ENCODE results near the gene ICAM4.

ICAM4 gene

DNA sequence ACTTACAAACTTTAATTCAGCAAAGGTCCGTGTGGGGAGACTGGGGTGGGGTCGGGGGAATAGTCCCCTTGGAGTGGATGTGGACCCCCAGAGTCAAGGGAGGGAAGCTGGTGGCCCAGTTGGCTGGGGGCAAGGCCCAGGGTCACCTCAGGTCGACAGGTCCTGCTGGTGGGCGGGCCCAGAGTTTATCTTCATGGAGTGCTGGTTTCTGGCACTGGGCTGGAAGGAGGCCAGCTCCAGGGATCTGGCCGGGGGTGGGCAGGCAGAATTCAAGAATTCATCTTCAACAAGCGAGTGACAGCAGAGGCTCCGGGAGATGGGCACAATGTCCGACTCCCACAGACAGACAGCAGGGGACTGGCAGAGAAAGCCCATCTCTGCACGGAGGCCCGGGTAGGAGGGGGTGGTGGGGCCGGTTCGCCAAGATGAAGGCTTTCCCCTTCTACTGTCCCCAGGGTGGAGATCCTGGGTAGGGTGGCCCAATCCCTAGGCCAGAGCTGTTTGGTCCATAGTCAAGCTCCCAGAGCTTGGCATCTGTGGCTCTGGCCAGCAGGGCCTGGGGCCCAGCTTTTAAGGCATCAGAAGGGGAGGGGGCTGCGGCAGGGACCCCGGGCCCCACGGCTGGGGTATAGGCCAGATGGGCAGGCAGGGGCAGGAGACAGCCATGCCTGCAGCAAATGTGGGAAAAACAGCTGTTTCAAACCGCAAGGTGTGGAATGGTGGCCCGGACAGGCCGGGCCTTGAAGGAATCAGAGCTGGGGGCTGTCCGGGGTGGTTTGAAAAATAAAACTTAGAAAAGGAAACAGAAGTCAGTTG is 29.7 kb downstream of the ICAM4 start:
- Histone ChIP-seq H4K8ac (ENCODE audit: low read depth, low read length) (no peak overlapping the region), H2BK5ac (ENCODE audit: low read length) (no peak overlapping the region), H3K36me3 (replicated peaks in 1 of 2; ENCODE audit: control insufficient read depth in 2 of 2, insufficient read depth in 2 of 2, low read length in 2 of 2) (peaks cover 24 to 56% of the 10 kb centered on the region in 2 donors), H3K27me3 (ENCODE audit: control insufficient read depth in 3 of 3, insufficient read depth in 3 of 3, low read depth in 1 of 3, low read length in 3 of 3) (no peaks in the 10 kb centered on the region), H4K91ac (ENCODE audit: low read depth, low read length, poor library complexity) (no peak overlapping the region), H3K79me1 (ENCODE audit: low read depth, low read length) (peaks cover 6% of the 10 kb centered on the region), H2AK5ac (ENCODE audit: low read depth, low read length) (peak overlapping the region; percentile 17), H2AFZ (ENCODE audit: low read length) (peak overlapping the region; percentile 98), H3K14ac (ENCODE audit: low read length) (no peak overlapping the region), H3K27ac (replicated peaks; ENCODE audit: low read length) (no peak overlapping the region), H2BK15ac (ENCODE audit: low read length) (no peak overlapping the region), H3K4me1 (ENCODE audit: control insufficient read depth in 2 of 2, insufficient read depth in 1 of 2, low read depth in 1 of 2, low read length in 2 of 2) (peaks cover 0 to 2% of the 10 kb centered on the region in 2 donors), H3K9me3 (replicated peaks in 1 of 2; ENCODE audit: control insufficient read depth in 2 of 2, insufficient read depth in 1 of 2, low read depth in 1 of 2, low read length in 2 of 2) (no peaks in the 10 kb centered on the region), H3K4me3 (ENCODE audit: low read length in 2 of 2) (peak overlapping the region in 1 of 2 donors; percentile 71), H2BK12ac (ENCODE audit: low read length) (no peak overlapping the region), H3K18ac (ENCODE audit: low read length) (no peak overlapping the region), H3K4me2 (ENCODE audit: insufficient read depth, low read length, poor library complexity, severe bottlenecking) (no peak overlapping the region), H3K9ac (ENCODE audit: low read depth, low read length, poor library complexity) (no peak overlapping the region), H3K23ac (ENCODE audit: low read depth, low read length, poor library complexity) (no peak overlapping the region), H2BK120ac (ENCODE audit: low read depth, low read length) (no peak overlapping the region), H3K4ac (ENCODE audit: low read length) (no peak overlapping the region)
- WGBS, 2 donors (ENCODE audit: extremely low coverage in 2 of 2, insufficient read length in 2 of 2, insufficient replicate concordance in 1 of 2) = no CpG with 5 or more reads among the region's 19 CpGs
- no peak for DNase-seq (ENCODE audit: low spot score)

DNA sequence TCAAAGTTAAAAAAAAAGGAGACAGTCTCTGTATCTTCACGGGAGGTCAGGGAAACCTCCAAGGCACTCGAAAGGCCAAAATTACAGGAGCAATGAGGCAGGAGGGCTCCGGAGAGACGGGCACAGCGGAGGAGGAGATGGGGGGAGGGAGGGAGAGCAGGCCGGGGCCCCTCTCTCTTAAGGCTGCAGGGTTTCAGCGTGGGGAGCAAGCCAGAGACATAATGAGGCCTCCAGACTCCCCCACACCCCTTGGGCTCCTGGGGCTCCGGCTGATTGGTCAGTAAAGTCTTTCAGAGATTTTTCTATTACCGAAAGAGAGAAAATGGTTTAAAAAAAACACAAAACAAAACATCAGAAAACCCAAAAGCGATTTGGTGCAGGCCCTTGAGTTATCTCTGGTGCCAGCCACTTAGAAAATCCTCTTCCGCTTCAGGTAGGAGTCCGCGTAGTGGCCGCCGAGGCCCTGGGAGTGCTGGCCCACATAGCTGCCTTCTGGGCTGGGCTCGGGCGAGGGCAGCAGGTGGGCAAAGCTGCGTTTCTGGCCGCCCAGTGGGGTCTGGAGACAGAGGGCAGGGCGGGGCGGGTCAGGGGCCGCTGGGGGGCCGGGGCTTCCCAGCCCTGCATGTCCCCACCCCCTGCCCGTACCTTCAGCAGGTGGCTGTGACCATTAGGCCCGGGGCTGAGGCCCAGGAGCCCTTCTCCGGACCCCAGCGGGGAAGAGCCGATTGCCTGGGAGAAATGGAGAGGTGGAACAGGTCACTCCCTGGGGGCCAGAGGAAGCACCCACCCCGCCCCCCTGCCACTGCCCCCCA is 30.5 kb downstream of the ICAM4 start:
- Histone ChIP-seq H3K4me3 (ENCODE audit: low read length in 2 of 2) (no peak overlapping the region), H3K23ac (ENCODE audit: low read depth, low read length, poor library complexity) (no peak overlapping the region), H3K27me3 (ENCODE audit: control insufficient read depth in 3 of 3, insufficient read depth in 3 of 3, low read depth in 1 of 3, low read length in 3 of 3) (no peaks in the 10 kb centered on the region), H4K91ac (ENCODE audit: low read depth, low read length, poor library complexity) (no peak overlapping the region), H3K9me3 (replicated peaks in 1 of 2; ENCODE audit: control insufficient read depth in 2 of 2, insufficient read depth in 1 of 2, low read depth in 1 of 2, low read length in 2 of 2) (no peaks in the 10 kb centered on the region), H3K4me2 (ENCODE audit: insufficient read depth, low read length, poor library complexity, severe bottlenecking) (no peak overlapping the region), H3K4ac (ENCODE audit: low read length) (no peak overlapping the region), H2BK15ac (ENCODE audit: low read length) (no peak overlapping the region), H2AK5ac (ENCODE audit: low read depth, low read length) (no peak overlapping the region), H3K79me1 (ENCODE audit: low read depth, low read length) (peaks cover 6% of the 10 kb centered on the region), H3K9ac (ENCODE audit: low read depth, low read length, poor library complexity) (no peak overlapping the region), H2AFZ (ENCODE audit: low read length) (no peak overlapping the region), H3K27ac (replicated peaks; ENCODE audit: low read length) (no peak overlapping the region), H3K18ac (ENCODE audit: low read length) (no peak overlapping the region), H2BK5ac (ENCODE audit: low read length) (no peak overlapping the region), H3K4me1 (ENCODE audit: control insufficient read depth in 2 of 2, insufficient read depth in 1 of 2, low read depth in 1 of 2, low read length in 2 of 2) (peaks cover 0 to 2% of the 10 kb centered on the region in 2 donors), H3K14ac (ENCODE audit: low read length) (no peak overlapping the region), H4K8ac (ENCODE audit: low read depth, low read length) (no peak overlapping the region), H3K36me3 (replicated peaks in 1 of 2; ENCODE audit: control insufficient read depth in 2 of 2, insufficient read depth in 2 of 2, low read length in 2 of 2) (peaks cover 32 to 64% of the 10 kb centered on the region in 2 donors), H2BK12ac (ENCODE audit: low read length) (no peak overlapping the region), H2BK120ac (ENCODE audit: low read depth, low read length) (no peak overlapping the region)
- no peak for DNase-seq (ENCODE audit: low spot score)
- WGBS, 2 donors (ENCODE audit: extremely low coverage in 2 of 2, insufficient read length in 2 of 2, insufficient replicate concordance in 1 of 2) = no CpG with 5 or more reads among the region's 29 CpGs

DNA sequence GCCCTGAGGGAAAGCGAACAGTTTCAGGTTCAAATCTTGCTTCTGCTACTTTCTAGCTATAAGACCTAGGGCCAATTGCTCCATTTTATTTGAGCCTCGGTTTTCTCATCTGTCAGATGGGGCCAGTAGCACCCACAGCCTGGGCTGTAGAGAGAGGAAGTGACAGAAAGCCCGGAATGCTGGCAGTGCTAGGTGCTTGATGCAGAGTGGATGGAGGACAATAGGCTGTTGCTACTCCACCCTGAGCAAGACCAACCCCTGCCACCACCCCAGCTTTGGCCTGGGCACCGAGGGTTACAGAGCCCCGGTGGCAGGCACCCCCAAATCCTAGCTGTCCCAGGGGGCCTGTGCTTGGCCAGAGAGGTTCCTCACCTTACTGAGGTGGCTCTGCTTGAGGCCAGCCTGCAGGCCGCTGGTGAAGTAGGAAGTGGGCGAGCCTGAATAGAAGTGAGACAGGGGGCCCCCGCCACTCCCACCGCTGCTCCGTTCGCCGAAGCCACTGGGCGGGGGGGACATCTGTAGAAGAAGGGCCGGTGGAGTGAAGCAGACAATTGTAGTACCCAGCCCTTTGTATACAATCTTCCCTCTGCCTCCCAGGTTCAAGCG is 31.2 kb downstream of the ICAM4 start:
- H3K36me3 ChIP-seq (replicated peaks in 1 of 2; ENCODE audit: control insufficient read depth in 2 of 2, insufficient read depth in 2 of 2, low read length in 2 of 2) = peaks cover 39 to 71% of the 10 kb centered on the region in 2 donors
- no peak overlapping the region for H2BK5ac ChIP-seq (ENCODE audit: low read length)
- no peak overlapping the region for H3K4me3 ChIP-seq (ENCODE audit: low read length in 2 of 2)
- no peak overlapping the region for H3K14ac ChIP-seq (ENCODE audit: low read length)
- no CpG with 5 or more reads among the region's 15 CpGs for WGBS, 2 donors (ENCODE audit: extremely low coverage in 2 of 2, insufficient read length in 2 of 2, insufficient replicate concordance in 1 of 2)
- H2AFZ ChIP-seq (ENCODE audit: low read length) = no peak overlapping the region
- no peak overlapping the region for H3K18ac ChIP-seq (ENCODE audit: low read length)
- H3K23ac ChIP-seq (ENCODE audit: low read depth, low read length, poor library complexity) = no peak overlapping the region
- no peak overlapping the region for H4K91ac ChIP-seq (ENCODE audit: low read depth, low read length, poor library complexity)
- no peak for DNase-seq (ENCODE audit: low spot score)
- H3K79me1 ChIP-seq (ENCODE audit: low read depth, low read length) = peaks cover 9% of the 10 kb centered on the region
- peak overlapping the region; percentile 11 for H3K4me2 ChIP-seq (ENCODE audit: insufficient read depth, low read length, poor library complexity, severe bottlenecking)
- H2BK12ac ChIP-seq (ENCODE audit: low read length) = no peak overlapping the region
- H3K9me3 ChIP-seq (replicated peaks in 1 of 2; ENCODE audit: control insufficient read depth in 2 of 2, insufficient read depth in 1 of 2, low read depth in 1 of 2, low read length in 2 of 2) = no peaks in the 10 kb centered on the region
- no peak overlapping the region for H2BK15ac ChIP-seq (ENCODE audit: low read length)
- H3K27ac ChIP-seq (replicated peaks; ENCODE audit: low read length) = no peak overlapping the region
- no peak overlapping the region for H4K8ac ChIP-seq (ENCODE audit: low read depth, low read length)
- no peak overlapping the region for H2BK120ac ChIP-seq (ENCODE audit: low read depth, low read length)
- no peak overlapping the region for H2AK5ac ChIP-seq (ENCODE audit: low read depth, low read length)
- H3K4ac ChIP-seq (ENCODE audit: low read length) = no peak overlapping the region
- H3K9ac ChIP-seq (ENCODE audit: low read depth, low read length, poor library complexity) = no peak overlapping the region
- H3K4me1 ChIP-seq (ENCODE audit: control insufficient read depth in 2 of 2, insufficient read depth in 1 of 2, low read depth in 1 of 2, low read length in 2 of 2) = peaks cover 0 to 2% of the 10 kb centered on the region in 2 donors
- H3K27me3 ChIP-seq (ENCODE audit: control insufficient read depth in 3 of 3, insufficient read depth in 3 of 3, low read depth in 1 of 3, low read length in 3 of 3) = no peaks in the 10 kb centered on the region

Data from neuronal stem cell (in vitro differentiated cells).